ENCODE measurements around the gene PAN2. TPM values are rescaled to one million over a fixed set of nuclear protein-coding genes. Genes with fewer than 3 reads are reported as not detected.

PAN2 gene
- total RNA-seq, 1 donor from 2014 or later: 31.3 TPM

Other genes starting within 250 kb of the PAN2 start
- 453 and 472 TPM in 2 replicates for gene PA2G4, start 229.4 kb downstream of the PAN2 start, total RNA-seq
- 3,831 and 3,993 TPM in 2 replicates for gene RPL41, start 217.4 kb downstream of the PAN2 start, total RNA-seq
- 8.9 and 11.2 TPM in 2 replicates for gene ZC3H10, start 215.7 kb downstream of the PAN2 start, total RNA-seq
- gene ESYT1, start 205.7 kb downstream of the PAN2 start, total RNA-seq: 155 and 158 TPM in 2 replicates
- gene MYL6B, start 181.4 kb downstream of the PAN2 start, total RNA-seq: 63.3 and 68.9 TPM in 2 replicates
- 717 and 752 TPM in 2 replicates for gene MYL6, start 175.6 kb downstream of the PAN2 start, total RNA-seq
- gene SMARCC2, start 144.5 kb downstream of the PAN2 start, total RNA-seq: 127 and 130 TPM in 2 replicates
- gene RNF41, start 112.1 kb downstream of the PAN2 start, total RNA-seq: 39.8 and 41.1 TPM in 2 replicates
- gene NABP2, start 109.7 kb downstream of the PAN2 start, total RNA-seq: 94.7 and 96.0 TPM in 2 replicates
- 0.86 and 1.6 TPM in 2 replicates for gene SLC39A5, start 103.9 kb downstream of the PAN2 start, total RNA-seq
- 68.0 and 69.0 TPM in 2 replicates for gene ANKRD52, start 75.6 kb downstream of the PAN2 start, total RNA-seq
- gene COQ10A, start 67.1 kb downstream of the PAN2 start, total RNA-seq: 17.0 TPM in 2 replicates
- 311 and 317 TPM in 2 replicates for gene CS, start 33.7 kb downstream of the PAN2 start, total RNA-seq
- 165 and 169 TPM in 2 replicates for gene CNPY2, start 18.0 kb downstream of the PAN2 start, total RNA-seq
- gene IL23A, start 4.9 kb upstream of the PAN2 start, total RNA-seq: 36.0 and 36.9 TPM in 2 replicates
- gene STAT2, start 26.1 kb upstream of the PAN2 start, total RNA-seq: 64.9 and 68.4 TPM in 2 replicates
- not detected in 2 replicates for gene APOF, start 28.9 kb upstream of the PAN2 start, total RNA-seq
- 46.5 and 48.8 TPM in 2 replicates for gene TIMELESS, start 115.4 kb upstream of the PAN2 start, total RNA-seq
- not detected in 2 replicates for gene MIP, start 120.7 kb upstream of the PAN2 start, total RNA-seq
- 5.2 and 5.5 TPM in 2 replicates for gene SPRYD4, start 134.6 kb upstream of the PAN2 start, total RNA-seq
- gene GLS2, start 154.2 kb upstream of the PAN2 start, total RNA-seq: 1.9 and 2.4 TPM in 2 replicates
- gene RBMS2, start 187.8 kb upstream of the PAN2 start, total RNA-seq: 4.1 and 5.8 TPM in 2 replicates

All from activated CD4-positive, alpha-beta T cell treated with anti-CD3 and anti-CD28 coated beads, Interleukin-2, amount 10 ng/mL, durations not matched to agents 24 days and 14 days (primary cell).